HK-2 (cell line): ENCODE results near the gene NBAS.
"Not testable (repeated sequence)": the region's sequence is repeated elsewhere in the genome, so short reads cannot be mapped to it uniquely, and the experiment has no call there.

ENCODE experiments used
- DNase-seq: peaks from one replicate; pipeline ENCODE4 v3.0.0-alpha.2; 2018; ENCODE audit not compliant: unreplicated experiment

NBAS gene

GRCh38 chr2:15218423-15219086, 342.6 kb downstream of the NBAS start:
- DNase-seq: no peak

DNA sequence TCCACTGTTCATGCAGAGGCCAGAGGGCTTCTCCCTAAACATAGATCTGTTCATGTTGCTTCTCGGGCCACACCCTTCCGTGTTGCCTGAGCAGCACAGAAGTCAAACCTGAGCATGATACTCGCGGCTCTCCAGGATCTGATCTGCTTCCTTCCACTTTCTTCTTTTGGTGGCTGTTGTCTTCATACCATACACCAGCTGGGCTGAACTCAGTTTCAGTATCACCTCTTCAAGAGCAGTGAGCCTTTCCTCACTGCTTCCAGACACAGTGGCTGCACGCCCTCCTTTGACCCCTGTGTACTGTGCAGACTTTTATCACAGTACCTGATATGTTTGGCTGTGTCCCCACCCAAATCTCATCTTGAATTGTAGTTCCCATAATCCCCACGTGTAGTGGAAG, 348.9 kb downstream of the NBAS start:
- DNase-seq: no peak

DNA sequence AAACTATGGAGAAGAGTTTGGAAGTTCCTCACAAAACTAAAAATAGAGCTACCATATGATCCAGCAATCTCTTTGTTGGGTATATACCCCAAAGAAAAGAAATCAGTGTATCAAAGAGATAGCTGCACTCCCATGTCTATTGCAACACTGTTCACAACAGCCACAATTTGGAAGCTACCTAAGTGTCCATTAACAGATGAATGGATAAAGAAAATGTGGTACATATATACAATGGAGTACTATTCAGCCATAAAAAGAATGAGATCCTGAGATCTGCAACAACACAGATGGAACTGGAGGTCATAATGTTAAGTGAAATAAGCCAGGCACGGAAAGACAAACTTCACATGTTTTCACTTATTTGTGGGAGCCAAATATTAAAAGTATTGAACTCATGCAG, 350.6 kb downstream of the NBAS start:
- DNase-seq: not testable (repeated sequence)

- no peak for DNase-seq
Measured at GRCh38 chr2:15206419-15206818, 354.7 kb downstream of the NBAS start.

DNA sequence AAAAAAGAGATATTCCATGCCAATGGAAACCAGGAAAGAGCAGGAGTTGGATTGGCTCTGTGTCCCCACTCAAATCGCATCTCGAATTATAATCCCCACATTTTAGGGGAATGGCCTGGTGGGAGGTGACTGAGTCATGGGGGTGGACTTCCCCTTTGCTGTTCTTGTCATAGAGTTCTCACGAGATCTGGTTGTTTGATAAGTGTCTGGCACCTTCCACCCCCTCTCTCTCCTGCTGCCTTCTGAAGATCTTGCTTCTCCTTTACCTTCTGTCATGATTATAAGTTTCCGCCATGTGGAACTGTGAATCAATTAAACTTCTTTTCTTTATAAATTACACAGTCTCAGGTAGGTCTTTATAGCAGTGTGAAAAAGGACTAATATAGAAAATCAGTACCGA, 355.6 kb downstream of the NBAS start:
- DNase-seq: no peak

- no peak for DNase-seq
Measured at GRCh38 chr2:15201009-15201408, 360.1 kb downstream of the NBAS start.

DNA sequence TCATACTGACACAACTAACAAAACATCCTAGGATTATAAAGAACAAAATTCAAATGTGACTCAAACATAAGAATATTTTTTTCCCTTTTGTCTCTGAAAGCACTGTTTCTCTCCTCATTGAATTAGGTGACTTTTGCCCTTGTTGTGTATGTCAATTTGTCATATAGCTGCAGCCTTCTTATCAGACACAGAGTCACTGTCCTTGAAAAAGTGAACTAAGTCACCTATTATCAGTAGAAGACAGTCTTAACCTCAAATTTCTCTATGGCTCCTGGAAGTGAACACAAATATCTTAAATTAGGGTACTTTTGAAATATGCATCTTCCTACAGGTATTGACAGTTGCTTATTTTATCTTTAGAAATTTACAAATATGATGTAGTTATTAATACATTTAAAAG, 360.6 kb downstream of the NBAS start:
- no peak for DNase-seq

- DNase-seq: no peak
Measured at GRCh38 chr2:15198051-15198450, 363.1 kb downstream of the NBAS start.

DNA sequence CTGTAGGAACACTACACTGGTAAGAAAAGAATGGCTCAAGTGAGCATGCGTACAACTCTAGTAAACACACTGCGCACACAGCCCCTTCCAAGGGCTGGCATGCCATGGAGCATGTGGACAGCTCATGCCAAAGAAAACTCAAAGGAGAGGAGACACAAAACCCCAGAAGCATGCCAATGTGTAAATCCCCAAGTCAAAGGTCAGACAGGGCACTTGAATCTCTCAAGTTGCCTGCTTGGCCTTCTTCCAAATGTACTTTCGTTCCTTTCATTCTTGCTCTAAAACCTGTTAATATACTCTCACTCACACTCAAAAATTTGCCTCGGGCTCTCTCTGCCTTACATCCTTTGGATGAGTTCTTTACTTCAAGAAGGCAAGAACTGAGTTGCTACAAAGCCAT, 365.3 kb downstream of the NBAS start:
- DNase-seq: no peak

- no peak for DNase-seq
Measured at GRCh38 chr2:15191789-15192188, 369.3 kb downstream of the NBAS start.

DNA sequence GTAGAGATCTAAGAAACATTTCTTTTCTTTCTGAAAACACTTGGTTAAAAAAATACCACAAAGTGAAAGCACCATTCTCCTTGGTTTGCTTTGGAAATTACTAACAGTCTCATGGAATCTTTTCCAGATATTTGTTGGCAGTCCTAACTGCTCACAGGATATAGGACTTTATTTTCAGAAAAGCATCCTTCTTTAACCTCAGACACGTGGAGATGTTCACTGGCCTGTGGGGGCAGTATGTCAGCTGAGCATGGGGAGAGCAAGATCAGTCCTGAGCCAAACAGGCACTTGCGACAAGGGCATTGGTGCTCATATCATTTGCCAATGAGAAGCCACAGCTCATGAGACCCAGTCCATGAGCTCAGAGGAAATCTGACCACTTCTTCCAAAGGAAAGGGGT, 371.9 kb downstream of the NBAS start:
- DNase-seq: no peak

- DNase-seq: no peak
Measured at GRCh38 chr2:15187702-15188101, 373.4 kb downstream of the NBAS start.

GRCh38 chr2:15186118-15186517, 375.0 kb downstream of the NBAS start:
- no peak for DNase-seq

DNA sequence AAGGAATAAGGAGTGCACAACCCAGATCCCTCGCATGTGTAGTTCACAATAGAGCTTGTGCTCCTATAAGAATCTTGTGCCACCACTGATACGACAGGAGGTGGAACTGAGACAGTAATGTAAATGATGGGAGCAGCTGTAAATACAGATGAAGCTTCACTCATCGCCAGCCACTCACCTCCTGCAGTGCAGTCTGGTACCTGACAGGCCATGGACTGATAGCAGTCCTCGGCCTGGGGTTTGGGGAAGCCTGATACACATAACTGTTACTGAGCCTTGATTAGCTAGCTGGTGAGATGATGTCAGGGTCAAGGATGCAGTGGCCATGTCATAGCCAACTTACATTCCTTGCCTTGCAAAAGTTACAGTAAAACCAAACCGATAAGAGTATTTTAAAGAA, 376.6 kb downstream of the NBAS start:
- no peak for DNase-seq

DNA sequence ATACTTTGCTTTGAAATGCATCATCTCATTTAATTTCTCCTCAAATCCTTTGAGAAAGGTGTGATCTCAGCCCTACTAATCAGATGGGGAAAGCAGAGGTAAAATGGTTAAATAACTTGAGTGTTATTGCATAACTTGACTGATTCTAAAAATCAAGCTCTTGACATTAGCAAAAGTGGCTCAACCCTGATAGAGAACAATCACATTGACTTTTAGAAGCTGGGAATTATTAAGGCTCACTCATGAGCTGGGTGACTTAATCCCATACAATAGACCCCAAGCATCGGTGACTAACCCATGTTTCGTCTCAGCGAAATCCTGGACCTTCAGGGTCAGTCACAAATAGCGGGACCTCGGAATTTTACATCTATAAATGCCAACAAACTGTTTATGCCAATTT, 378.9 kb downstream of the NBAS start:
- no peak for DNase-seq

GRCh38 chr2:15181092-15181745, 379.9 kb downstream of the NBAS start:
- no peak for DNase-seq

GRCh38 chr2:15180379-15180778, 380.8 kb downstream of the NBAS start:
- DNase-seq: no peak

- DNase-seq: no peak
Measured at GRCh38 chr2:15178946-15179345, 382.2 kb downstream of the NBAS start.

- peak; percentile 67 for DNase-seq
Measured at GRCh38 chr2:15177103-15177502, 384.0 kb downstream of the NBAS start.

DNA sequence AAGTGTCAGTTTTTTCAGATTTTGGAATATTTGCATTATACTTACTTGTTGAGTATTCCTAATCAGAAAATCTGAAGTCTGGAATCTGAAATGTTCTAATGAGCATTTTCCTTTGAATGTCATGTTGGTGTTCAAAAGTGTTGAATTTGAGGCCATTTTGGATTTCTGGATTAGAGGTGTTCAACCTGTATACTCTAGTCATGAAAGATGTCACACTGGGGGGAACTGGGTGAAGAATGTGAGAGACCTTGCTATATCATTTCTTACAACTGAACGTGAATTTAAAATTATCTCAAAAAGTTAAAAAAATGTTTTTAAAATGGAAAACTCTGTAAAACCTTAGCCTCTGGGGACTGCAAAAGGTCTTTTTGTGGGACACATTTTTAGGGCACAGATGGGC, 384.5 kb downstream of the NBAS start:
- no peak for DNase-seq

DNA sequence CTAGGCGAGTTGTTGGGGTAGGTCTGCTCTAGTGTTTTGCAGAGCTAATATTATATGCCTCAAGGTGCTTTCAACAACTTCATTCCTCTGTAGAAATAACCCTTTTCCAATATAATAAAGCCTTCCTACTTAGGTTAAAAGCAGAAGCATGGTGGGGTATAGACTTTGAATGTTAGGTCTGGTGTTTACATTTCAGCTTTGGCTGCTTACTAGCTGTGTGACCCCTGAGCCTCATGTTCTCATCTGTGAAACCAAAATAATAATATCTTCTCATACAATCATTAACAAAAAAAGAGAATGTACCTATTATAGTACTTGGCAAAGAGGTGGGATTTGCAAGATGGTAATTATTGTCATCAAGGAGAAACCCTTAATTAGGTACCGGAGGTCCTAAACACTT, 386.6 kb downstream of the NBAS start:
- DNase-seq: no peak

- DNase-seq: no peak
Measured at GRCh38 chr2:15173501-15173900, 387.6 kb downstream of the NBAS start.

DNA sequence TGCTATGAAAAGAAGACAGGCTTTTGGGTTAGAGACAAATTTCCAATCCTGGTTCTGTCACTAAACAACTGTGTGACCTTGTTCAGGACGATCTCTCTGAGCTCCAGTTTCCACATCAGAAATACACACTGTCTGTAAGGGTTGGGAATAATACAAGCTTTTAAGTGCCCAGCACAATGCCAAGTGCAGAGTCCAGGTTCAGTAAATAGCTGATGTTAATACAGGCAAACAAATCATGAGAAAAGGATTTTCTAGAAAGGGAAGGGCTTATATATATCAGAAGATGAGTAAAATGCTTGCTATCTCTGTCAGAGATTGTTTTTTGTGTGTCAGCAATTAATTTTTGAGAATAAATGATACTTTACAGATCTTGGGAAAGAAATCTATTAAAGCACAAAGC, 388.3 kb downstream of the NBAS start:
- DNase-seq: no peak
